Left cardiac atrium (tissue), 4 donors: ENCODE results near the gene PRSS53. TPM values are rescaled to one million over a fixed set of nuclear protein-coding genes. Genes with fewer than 3 reads are reported as not detected.

Experiments used
- ATAC-seq, 2 donors: fragments of 200-7000 bp; cut with Tn5 transposase; one replicate each; pipeline ENCODE4 v1.9.1; 2020; ENCODE audit warnings: mild to moderate bottlenecking in 2 of 2, moderate library complexity in 2 of 2
- DNase-seq: peaks from one replicate; pipeline ENCODE4 v3.0.0-alpha.2; 2020
- intact Hi-C, 2 donors: fragments of 100-400 bp; cut with DNase I; formaldehyde crosslinking; loops; one replicate each; pipeline versions ENCODE4 v1.14.1 to v1.15.1; 2022 to 2023
- total RNA-seq, 2 donors: library from RNA; stranded (reverse); fragmentation: NEBNext Ultra II Directional; extraction: Animal tissue kit (Norgen Biotek cat#: 25700); gene quantifications; one replicate each; pipeline ENCODE4 v1.2.1, GENCODE V29; 2021
- donor health status: DM: no; HTN: yes; CAD: no.
- donor health status: DM: no; HTN: yes; CAD: no; lungs with severe emphysema.
- donor health status: DM: yes; HTN: yes; CAD: no.
- donor health status: Dilated cardiomyopathy.

Gene PRSS53
- total RNA-seq, 2 donors from 2014 or later: 0.71 to 1.1 TPM

DNA sequence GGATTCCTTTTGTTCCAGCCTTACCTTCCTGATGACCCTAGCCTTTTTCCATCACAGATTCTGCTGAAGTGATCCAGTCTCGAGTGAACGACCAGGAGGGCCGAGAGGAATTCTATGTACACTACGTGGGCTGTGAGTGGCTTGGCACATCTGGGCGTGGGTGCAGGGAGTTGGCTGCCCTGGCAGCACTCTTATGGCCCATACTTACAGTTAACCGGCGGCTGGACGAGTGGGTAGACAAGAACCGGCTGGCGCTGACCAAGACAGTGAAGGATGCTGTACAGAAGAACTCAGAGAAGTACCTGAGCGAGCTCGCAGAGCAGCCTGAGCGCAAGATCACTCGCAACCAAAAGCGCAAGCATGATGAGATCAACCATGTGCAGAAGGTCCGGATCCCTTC lies 31.4 kb upstream of the PRSS53 start:
- intact Hi-C loops: no loop called here
- no peak for ATAC-seq

DNA sequence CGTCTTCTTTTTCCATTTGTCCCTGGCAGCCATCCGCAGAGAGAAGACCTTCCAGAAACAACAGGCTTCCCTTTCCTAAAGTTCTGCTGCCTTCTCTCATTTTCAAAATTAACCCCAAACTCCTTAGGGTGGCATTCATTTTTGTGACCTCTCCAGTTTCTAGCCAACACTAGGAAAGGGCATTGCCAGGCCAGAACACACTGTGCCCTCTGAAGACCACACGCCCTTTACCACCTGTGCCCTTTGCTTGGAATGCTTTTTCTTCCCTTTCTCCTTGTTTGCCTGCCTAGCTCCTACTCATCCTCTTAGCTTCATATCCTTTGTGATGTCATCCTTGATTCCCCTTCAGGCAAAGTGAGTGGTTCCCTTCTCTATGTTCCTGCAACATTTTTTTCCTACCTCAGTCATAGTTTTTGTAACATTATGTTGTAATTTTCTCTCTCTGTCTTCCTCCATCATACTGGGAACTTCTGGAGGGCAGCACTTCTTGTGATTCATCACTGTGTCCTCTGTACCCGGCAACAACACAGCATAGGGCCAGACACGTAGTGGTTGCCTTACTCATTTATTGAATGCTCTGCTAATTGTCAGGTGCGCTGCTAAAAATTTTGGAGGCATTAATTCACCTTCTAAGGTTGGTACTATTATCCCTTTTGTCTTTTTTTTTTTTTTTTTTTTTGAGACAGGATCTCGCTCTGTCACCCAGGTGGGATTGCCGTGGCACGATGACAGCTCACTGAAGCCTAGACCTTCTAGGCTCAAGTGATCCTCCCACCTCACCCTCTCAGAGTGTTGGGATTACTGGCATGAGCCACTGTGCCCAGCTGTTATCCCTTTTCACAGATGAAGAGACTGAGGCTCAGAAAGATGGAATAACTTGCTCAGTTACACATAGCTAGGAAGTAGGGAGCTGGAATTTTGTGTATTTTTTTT lies 29.7 kb upstream of the PRSS53 start:
- intact Hi-C loops: loop anchor here in 1 of 2 donors (1.0 kb wide), 1 partner anchor 24 kb away; no protein-coding TSS in a partner anchor
- no peak for DNase-seq
- ATAC-seq: peak in 1 of 2 donors; percentile 34

More for the DNA sequence above, 31.4 kb upstream of the PRSS53 start:
- no peak for DNase-seq

DNA sequence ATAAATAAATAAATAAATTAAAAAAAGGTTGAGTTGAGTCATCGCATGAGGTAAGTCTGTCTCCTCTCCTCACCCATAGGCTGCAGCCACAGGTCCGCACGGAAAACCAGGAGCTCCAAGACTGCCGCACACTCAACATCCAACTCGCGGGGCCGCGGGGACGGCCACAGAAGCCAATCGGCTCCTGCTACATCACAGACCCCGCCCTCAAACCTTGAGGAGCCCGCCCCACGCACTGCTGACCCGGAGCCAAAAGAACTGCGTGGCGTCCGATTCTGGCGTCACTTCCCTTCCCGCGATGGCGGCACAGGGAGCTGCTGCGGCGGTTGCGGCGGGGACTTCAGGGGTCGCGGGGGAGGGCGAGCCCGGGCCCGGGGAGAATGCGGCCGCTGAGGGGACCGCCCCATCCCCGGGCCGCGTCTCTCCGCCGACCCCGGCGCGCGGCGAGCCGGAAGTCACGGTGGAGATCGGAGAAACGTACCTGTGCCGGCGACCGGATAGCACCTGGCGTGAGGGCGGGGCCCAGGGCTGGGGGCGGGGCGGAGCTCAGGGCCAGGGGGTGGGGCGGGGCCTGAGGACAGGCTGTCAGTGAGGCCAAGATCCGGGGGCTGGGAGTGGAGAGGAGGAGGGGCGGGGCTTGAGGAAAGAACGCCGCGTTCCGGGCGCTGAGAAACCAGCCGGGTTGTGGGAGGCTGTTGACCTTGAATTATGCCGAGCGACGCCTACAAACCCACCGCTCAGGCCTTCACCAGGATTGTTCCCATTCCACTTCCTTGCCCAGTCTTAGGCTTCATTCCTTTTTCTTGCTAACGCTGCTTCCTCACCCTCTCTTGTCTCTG lies 28.9 kb upstream of the PRSS53 start, which contains the start of gene KAT8:
Gene KAT8 (plus strand): TSS at position 281 of the 839 bp plus-strand sequence. CDS start 18 bp downstream, at position 299.
- ATAC-seq (peak; percentile 98), DNase-seq (peak; percentile 98)
- intact Hi-C loops: loop anchor here in 1 of 2 donors (1.0 kb wide), 1 partner anchor 25 kb away; no protein-coding TSS in a partner anchor

DNA sequence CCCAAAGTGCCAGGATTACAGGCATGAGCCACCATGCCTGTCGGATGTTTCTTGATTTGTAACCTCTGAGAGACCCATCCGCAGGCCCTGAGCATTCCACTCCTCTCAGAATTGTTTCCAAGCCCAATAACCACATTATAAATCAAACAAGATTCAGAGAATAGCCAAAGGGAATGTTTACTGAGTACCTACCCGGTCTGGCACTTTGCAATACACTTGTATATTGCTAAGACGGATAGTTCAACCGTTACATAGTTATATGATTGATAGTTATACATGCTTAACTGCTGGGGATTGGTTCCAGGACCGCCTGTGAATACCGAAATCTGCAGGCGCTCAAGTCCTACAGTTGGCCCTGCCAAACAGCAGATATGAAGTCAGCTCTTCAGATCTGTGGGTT lies 25.7 kb upstream of the PRSS53 start:
- intact Hi-C loops: no loop called here
- DNase-seq: no peak
- ATAC-seq: no peak

DNA sequence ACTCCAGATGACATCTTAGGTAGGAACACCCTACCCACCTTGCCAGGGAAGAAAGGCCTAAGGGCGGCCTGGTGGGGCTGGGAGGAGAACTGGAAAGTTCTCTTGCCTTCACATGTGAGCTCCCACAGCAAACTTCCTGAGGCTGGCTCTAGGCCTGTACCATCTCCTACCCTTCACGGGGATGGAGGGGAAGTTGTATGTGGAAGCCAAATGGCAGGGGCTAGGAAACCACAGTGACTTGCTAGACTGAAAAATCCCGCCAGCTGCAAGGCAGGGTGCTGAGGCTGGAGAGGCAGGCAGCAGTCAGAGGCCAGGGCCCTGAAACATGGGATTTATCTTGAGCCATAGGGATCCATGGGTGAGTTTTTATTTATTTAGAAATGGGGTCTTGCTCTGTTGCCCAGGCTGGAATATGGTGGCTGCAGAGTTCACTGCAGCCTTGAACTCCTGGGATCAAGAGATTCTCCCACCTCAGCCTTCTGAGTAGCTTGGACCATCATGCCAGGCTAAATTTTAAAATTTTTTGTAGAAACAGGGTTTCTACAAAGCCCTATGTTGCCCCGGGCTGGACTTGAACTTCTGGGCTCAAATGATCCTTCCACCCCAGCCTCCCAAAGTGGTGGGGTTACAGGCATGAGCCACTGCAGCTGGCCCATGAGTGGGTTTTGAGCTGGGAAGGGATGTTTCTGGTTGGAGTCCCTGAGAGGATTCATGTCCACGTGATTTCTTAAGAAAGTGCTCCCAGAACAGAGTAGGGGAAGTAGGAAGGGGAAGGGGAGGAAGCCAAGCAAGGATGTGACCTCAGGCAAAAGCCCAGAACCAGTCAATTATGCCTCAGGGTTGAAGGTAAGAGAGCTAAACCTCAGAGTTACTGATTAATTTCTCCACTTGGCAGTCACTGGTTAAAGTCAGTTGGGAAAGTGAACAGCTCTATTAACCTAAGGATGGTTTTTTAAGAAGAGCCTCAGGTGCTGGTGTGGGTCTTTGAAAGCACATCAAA lies 24.7 kb upstream of the PRSS53 start:
- intact Hi-C loops: no loop called here
- DNase-seq (no peak), ATAC-seq (no peak)

DNA sequence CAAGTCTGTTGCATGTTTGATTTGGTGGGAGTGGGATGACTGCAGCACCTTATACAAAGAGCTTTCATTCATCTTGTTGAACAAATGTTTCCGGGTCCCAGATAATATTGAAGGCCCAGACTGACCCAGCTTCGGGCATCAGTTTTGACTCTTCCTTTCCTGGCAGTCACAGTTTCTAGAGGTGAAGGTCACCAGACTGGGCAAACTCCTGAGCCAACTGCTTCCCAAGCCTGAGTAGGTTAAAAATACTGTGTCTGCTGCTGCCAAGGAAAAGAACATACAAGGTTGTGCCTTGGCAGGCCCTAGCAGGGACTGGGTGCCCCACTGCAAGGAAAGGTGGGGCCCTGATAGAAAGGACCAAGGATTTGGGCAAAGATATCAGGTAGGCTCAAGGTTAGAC lies 24.0 kb upstream of the PRSS53 start:
- DNase-seq (no peak), ATAC-seq (no peak)
- intact Hi-C loops: no loop called here

DNA sequence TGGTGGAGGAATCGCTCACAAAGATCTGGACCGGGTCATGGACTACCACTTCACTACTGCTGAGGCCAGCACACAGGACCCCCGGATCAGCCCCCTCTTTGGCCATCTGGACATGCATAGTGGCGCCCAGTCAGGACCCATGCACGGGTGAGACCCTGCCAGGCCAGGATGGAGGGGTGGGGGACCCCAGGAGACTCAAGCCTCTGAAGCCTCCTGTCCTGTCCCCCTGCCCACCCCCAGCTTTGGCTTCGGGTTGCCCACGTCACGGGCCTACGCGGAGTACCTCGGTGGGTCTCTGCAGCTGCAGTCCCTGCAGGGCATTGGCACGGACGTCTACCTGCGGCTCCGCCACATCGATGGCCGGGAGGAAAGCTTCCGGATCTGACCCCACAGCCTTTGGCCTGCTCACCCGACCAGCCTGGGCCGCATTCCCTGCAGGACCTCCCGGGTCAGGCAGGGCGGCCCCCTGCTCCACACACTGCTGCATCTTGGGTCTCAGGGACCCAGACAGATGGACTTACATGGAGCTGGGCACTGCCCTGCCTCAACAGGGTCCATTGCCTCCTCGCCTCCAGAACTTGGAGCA lies 23.2 kb upstream of the PRSS53 start:
- intact Hi-C loops: no loop called here
- ATAC-seq (no peak), DNase-seq (no peak)

DNA sequence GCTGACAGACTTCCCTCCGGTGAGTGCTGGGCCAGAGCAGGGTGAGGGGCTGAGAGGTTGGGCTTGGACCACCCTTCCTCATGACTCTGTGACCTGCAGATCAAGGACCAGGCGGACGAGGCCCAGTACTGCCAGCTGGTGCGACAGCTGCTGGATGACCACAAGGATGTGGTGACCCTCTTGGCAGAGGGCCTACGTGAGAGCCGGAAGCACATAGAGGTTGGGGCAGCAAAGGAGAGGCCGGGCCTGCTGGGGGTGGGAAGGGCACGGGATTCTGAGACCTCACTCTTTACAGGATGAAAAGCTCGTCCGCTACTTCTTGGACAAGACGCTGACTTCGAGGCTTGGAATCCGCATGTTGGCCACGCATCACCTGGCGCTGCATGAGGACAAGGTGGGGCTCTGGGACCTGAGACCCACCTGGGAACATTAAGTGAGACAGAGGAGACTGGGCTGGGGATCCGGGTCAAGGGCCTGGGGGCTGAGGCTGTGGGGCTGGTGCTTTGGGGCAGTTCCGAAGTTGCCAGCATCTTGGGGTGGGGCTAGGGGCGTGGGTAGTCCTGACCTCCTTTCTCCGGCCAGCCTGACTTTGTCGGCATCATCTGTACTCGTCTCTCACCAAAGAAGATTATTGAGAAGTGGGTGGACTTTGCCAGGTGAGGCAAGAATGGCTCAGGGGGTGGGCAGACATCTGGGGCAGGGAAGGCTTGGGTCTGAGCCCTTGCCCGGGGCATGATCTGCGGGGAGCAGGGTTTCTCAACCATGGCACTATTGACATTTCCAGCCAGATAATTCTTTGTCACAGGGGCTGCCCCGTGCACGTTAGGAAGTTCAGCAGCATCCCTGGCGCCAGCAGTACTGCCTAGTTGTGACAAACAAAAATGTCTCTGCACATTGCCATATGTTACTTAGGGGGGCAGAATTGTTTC lies 21.6 kb upstream of the PRSS53 start:
- ATAC-seq (no peak), DNase-seq (no peak)
- intact Hi-C loops: no loop called here

DNA sequence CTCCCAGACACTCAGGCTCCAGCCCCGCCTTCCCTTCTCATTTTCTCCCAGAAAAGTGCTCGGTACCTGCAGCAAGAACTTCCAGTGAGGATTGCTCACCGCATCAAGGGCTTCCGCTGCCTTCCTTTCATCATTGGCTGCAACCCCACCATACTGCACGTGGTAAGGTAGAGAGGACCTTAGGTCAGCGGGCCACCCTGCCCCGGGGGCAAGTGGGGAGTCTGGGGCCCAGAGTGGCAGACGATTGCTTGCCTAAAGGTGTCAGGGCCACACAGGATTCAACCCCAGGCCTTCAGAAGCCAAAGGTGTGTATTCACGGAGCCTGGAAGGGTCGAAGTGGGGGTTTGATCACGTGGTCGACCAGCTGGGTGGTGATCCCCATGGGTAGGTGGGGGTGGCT lies 20.9 kb upstream of the PRSS53 start:
- intact Hi-C loops: loop anchor here in 1 of 2 donors (5.0 kb wide), 1 partner anchor 33 kb away; no protein-coding TSS in a partner anchor
- DNase-seq: no peak
- no peak for ATAC-seq

DNA sequence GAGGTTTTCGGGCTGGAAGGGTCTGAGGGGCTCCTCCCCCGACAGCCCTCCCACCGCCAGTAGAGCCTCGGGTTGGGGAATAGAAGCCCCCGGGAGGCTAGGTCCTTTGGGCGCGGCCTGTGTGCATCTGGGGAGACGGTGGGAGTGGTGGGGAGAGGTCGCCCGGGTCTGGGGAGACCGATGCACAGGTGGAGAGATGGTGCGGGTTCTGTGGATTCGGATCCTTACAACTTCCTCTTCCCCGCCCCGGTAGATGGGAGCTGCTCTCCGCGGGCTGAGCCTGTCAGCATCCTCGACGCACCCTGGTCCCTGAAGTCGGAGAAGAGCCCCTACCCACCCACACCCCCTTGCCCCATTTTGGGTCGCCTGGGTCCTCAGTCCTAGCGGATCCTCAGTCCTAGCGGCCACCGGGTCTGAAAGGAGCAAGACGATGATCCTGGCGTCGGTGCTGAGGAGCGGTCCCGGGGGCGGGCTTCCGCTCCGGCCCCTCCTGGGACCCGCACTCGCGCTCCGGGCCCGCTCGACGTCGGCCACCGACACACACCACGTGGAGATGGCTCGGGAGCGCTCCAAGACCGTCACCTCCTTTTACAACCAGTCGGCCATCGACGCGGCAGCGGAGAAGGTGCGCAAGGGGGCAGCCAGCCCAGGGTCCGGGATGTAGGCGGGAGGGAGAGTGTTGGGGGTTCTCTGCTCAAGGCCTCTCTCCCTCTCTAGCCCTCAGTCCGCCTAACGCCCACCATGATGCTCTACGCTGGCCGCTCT lies 20.2 kb upstream of the PRSS53 start:
- DNase-seq: no peak

DNA sequence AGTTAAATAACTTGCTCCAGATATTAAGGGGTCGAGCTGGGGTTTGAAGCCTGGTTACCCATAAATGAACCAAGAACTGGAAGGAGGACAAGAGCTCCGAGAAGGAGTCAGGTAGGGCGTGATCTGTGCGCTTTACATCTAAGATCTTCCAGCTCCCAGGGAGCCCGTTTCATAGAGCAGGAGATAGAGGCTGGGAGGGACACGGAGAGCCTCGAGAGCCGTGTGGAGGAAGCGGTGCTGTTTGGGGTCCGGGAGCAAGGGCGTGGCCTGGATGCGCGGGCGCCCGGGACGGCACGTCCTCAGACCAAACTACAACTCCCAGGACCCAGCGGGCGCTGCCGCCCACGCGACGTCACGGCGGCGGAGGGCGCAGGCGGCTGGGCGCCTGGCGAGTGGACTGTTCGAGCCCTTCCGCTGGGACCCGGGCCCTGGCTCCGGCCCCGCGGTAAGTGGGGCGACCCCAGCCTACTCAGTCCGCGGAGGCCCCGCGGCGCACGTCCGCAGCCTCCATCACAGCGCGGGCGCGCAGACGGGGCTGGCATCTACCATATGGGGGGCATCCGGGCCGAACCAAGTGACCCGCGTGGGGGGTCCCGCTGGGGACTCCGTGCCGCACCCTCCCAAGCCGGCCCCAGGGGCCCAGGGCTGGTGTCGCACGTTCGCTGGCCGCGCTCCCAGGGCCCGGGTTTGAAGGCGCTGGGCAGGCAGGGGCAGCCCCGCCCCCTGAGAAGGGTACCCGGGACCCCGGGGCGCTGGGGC lies 19.5 kb upstream of the PRSS53 start, which contains the start of gene BCKDK:
Gene BCKDK (plus strand): TSS at position 352 of the 759 bp plus-strand sequence. CDS start 838 bp downstream, outside the sequence.
- intact Hi-C loops: loop anchor here in 1 of 2 donors (5.0 kb wide), 1 partner anchor 34 kb away; no protein-coding TSS in a partner anchor
- ATAC-seq: peak; percentile 87 to 89
- peak; percentile 87 for DNase-seq

More for the DNA sequence above, 20.2 kb upstream of the PRSS53 start:
- peak in 1 of 2 donors; percentile 2 for ATAC-seq
- intact Hi-C loops: loop anchor here in 1 of 2 donors (5.0 kb wide), 1 partner anchor 33 kb away; no protein-coding TSS in a partner anchor

DNA sequence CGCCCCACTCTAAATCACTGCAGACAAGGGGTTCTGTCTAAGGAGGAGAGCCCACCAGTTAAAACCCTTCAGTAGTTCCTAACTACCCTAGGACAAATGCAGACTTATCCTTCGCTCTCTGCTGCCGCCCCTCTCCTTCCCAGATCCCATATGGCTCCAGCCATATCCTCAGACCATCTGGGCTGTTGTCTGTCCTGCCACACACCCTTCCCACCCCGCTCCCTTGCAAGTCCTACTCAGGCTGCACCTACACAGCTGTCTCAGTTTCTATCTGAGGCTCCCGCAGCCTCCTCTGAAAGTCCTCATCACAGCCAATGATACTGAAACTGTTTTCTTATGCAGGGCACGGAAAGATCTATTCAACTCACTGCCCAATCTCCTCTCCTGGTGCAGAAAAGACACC lies 18.7 kb upstream of the PRSS53 start:
- intact Hi-C loops: loop anchor here in 1 of 2 donors (5.0 kb wide), 1 partner anchor 35 kb away; no protein-coding TSS in a partner anchor

DNA sequence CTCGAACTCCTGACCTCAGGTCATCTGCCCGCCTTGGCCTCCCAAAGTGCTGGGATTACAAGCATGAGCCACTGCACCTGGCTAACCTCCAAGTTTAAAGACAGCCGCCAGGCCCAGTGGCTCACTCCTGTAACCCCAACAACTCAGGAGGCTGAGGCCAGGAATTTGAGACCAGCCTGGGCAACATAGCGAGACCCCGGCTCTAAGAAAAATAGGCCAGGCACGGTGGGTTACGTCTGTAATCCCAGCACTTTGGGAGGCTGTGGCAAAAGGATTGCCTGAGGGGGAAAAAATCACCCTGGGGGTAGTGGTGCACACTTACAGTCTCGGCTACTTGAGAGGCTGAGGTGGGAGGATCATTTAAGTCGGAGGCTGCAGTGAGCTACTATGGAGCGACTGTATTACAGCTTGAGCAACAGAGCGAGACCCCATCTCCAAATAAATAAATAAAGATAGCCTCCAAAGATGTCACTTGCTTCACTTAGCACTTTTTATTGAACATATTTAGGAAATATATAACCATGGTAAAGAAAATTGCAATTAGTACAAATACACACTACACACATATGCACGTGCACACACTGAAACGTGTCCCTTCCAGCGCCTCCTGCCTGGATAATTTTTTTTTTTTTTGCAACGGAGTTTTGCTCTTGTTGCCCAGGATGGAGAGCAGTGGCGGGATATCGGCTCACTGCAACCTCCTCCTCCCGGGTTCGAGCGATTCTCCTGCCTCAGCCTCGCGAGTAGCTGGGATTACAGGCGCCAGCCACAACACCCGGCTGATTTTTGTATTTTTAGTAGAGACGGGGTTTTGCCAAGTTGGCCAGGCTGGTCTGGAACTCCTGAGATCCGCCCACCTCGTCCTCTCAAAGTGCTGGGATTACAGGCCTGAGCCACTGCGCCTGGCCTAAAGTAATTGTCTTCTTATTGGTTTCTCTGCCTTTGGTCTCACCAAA lies 18.0 kb upstream of the PRSS53 start:
- intact Hi-C loops: loop anchor here in 1 of 2 donors (5.0 kb wide), 1 partner anchor 36 kb away; no protein-coding TSS in a partner anchor
- no peak for ATAC-seq
- no peak for DNase-seq

More for the DNA sequence above, 18.7 kb upstream of the PRSS53 start:
- no peak for ATAC-seq
- DNase-seq: no peak

DNA sequence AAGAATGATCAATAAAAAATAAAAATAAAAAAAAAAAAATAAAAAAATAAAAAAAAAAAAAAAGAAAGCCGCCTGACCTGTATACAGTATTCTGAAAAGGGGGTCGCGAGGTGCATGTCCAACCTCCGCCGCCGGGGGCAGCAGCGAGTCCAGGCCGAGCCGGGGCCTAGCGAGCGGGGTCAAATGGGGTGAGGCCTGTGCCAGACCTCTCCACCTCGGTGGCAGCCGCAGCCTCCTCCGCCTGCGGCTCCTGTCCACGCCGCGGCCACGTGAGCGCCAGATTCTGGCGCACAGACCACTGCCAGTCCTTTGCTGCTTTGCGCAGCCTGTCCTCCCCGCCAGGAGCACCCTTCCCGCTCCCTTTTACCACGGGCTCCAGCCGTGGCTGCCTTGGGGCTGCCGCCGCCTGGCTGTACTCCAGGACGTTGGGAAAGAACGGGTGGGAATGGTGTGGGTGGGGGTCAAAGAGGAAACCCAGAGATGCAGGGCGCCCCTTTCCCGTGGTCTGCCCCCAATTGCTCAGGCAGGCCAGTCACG lies 17.0 kb upstream of the PRSS53 start:
- DNase-seq (peak; percentile 89), ATAC-seq (peak; percentile 81 to 87)
- intact Hi-C loops: loop anchor here in 1 of 2 donors (5.0 kb wide), 1 partner anchor 37 kb away; no protein-coding TSS in a partner anchor
